Left renal cortex interstitium (tissue), 4 donors: Measurements from ENCODE around the gene RAB7B. TPM values are rescaled to one million over a fixed set of nuclear protein-coding genes. Genes with fewer than 3 reads are reported as not detected.
"Not testable (repeated sequence)": the region's sequence is repeated elsewhere in the genome, so short reads cannot be mapped to it uniquely, and the experiment has no call there.

Experiments
- DNase-seq, 4 donors: peaks; one replicate each; pipeline ENCODE4 v3.0.0-alpha.2; 2013; ENCODE audit warnings: low read depth in 4 of 4, low spot score in 2 of 4, missing footprints in 1 of 4
- polyA plus RNA-seq, 4 donors: library from polyadenylated mRNA; unstranded; fragments of 120-200 nt; gene quantifications; one replicate each; pipeline ENCODE4 v1.2.1, GENCODE V29; 2013; ENCODE audit not compliant: insufficient read length in 4 of 4

Gene RAB7B
- polyA plus RNA-seq, result 1 to 10 TPM; 2.3 to 3.3 (median 3.1) TPM

- peak in 1 of 4 donors; percentile 29 for DNase-seq
These were observed at the start of gene RAB7B for GRCh38 chr1:206002871-206003801. TSS of gene RAB7B (minus strand) at chr1:206003395. CDS start at chr1:205994135, 9,260 bp downstream.

DNA sequence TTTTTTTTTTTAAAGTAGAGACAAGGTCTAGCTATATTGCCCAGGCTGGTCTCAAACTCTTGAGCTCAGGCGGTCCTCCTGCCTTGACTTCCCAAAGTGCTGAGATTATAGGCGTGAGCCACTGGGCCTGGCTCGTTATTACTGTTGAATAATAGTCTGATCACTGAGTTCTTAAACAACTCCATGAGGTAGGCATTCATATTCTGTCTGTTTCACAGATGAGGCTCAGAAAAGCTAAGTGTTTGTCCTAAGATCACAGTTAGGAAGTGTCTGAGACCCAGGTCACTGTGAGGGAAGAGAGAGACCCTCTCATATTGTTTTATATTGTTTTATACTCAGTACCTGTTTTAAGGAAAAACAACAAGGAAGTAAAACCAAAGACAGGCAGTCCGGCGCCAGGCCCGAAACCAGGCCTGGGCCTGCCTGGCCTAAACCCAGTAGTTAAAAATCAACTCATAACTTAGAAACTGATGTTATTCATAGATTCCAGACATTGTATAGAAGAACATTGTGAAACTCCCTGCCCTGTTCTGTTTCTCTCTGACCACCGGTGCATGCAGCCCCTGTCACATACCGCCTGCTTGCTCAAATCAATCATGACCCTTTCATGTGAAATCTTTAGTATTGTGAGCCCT is 49.2 kb upstream of the RAB7B start:
- DNase-seq, result not testable (repeated sequence)

- no peak for DNase-seq
These were observed 47.5 kb upstream of the RAB7B start for GRCh38 chr1:206050655-206051235.

GRCh38 chr1:206049919-206050600 is 46.9 kb upstream of the RAB7B start:
- DNase-seq, result no peak

- DNase-seq, result no peak
These were observed 46.1 kb upstream of the RAB7B start for GRCh38 chr1:206049293-206049692.

DNA sequence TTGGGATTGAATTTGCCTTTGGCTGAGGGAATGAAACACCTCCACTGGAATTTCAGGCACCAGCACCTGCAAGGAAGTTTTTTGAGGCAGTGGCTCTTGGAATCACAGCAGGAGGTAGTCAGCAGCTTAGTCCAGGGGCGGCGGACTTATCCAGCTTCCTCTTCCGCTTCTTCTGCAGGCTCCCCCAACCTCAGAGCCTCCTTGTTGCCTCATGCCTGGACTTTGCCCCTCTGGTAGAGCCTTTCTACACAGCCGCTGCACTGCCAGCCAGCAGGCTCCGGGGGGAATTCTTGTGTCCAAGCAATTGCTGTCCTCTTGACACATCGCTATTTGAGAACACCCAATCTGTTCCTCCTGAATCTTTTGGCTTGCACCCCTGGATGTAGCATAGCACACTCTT is 45.4 kb upstream of the RAB7B start:
- DNase-seq, result no peak

DNA sequence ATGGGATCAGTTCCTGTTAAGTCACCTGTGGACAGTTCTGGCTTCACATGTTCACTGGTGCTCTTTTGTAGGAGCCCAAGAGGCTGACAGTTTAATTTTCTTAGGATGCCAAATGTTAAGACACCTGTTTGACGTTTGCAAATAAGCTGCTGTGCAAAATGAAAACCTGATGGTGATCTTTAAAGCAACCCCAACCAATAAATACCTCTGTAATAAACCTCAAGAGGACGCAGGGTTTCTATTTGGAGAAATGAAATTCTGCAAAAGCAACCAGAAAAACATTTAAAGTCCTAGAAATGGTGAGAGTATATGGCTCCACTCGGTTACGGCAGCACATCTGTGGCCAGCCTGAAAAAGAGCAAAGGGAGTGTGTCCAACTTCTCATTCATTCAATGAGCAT is 44.1 kb upstream of the RAB7B start:
- no peak for DNase-seq

- DNase-seq, result peak in 2 of 4 donors; percentile 51 to 56
These were observed 38.4 kb upstream of the RAB7B start for GRCh38 chr1:206041640-206042039.

DNA sequence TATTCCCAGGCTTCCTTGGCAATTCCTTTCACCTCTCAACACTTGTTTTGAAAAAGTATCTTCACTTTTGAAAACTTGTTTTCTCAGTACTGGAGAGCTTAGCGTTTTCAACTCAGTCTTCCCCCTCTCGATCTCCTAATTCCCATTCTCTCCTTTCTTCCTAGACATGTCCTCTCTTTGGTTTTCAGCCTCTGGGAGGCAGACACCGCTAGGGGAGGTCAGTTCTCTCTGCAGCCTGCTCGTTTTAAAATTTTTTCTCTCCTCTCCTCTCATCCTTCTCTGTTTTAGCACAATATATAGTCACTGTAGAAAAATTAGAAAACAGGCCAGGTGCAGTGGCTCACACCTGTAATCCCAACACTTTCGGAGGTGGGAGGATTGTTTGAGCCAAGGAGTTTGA is 37.1 kb upstream of the RAB7B start:
- no peak for DNase-seq

DNA sequence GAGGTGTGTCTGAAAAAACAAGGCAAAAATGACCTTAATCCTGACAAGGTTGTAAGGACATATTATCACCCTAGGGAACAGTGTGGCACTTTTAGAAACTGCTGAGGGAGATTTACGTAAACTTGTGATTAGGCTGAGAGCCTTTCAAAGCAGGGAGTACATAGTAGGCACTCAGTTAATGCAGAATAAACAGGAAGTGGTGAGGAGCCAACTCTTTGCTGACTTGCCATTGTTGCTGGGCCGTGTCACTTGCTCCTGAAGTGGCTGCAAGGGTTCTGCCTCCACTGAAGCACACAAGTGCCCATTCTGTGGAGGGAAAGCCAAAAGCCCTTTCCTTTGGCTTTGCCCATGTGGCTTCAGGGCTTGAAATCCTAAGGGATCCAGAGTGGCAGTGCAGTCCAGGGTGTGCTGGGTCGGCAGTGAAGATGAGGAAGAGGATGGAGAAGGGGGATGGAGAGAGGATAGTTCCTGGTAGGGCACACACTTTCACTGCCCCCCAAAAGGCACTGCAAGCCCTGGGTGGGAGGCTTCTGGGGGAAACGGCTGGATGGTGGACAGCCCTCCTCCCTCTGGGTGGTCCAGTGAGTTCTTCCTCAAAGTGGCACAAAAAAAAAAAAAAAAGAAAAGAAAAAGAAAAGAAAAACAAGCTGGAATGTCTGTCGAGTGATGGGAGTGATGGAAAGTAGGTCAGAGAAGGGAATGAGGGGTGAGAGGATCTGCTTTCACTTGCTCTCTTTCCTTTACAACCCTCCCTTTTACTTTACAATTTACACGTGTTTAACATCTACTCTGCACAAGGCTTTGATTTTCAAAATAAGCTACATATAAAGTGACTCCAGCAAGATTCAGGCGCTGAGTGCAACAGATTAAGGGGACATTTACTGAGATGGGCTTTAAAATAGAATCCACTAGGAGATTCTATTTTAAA is 36.1 kb upstream of the RAB7B start:
- DNase-seq, result peak in 2 of 4 donors; percentile 19 to 27

- DNase-seq, result no peak
These were observed 34.4 kb upstream of the RAB7B start for GRCh38 chr1:206037581-206037980.

GRCh38 chr1:206036663-206037455 is 33.7 kb upstream of the RAB7B start:
- no peak for DNase-seq

GRCh38 chr1:206035027-206035426 is 31.8 kb upstream of the RAB7B start:
- no peak for DNase-seq

- DNase-seq, result no peak
These were observed 29.4 kb upstream of the RAB7B start for GRCh38 chr1:206032380-206033140.

GRCh38 chr1:206030714-206031113 is 27.5 kb upstream of the RAB7B start:
- peak in 2 of 4 donors; percentile 49 to 57 for DNase-seq

- DNase-seq, result no peak
These were observed 27.0 kb upstream of the RAB7B start for GRCh38 chr1:206030191-206030590.

DNA sequence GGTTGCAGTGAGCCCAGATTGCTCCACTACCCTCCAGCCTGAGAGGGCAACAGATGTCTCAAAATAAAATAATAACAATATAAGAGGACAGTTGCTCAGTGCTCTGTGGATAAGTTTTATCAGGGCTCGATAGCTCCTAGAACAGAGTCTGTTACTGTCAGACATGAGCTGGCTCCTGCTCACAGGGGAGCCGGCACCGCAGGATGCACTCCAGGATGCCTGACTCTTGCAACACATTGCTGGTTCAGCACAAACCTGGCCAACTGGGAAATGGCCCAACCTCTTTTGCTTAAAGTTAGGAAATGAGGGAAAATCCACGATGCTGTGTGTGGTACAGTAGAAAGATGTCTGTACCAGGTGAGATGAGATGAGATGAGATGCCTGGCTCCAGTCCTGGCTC is 26.3 kb upstream of the RAB7B start:
- no peak for DNase-seq

DNA sequence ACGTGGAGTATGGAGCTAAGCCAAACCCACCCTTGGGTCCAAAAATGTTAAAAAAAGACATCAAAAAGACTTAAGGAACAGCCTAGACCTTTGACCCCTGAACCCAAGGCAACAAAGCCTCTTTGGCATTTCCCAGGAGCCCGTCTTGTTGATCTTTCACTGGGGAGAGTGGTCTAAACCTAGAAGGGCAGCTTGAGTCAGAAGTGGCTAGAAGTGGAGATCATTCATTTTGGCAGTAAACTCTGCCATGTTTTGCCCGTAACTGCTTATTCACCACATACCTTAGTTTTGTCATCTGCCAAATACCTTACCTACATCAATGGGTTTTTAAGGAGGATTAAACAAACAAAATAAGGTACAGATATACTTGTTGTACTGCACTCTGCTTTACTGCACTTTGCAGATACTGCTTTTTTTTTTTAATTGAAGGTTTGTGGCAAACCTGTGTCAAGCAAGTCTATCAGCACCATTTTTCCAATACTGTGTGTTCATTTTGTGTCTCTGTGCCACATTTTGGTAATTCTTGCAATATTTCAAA is 22.2 kb upstream of the RAB7B start:
- DNase-seq, result no peak
